DOHH2 (cell line): Measurements from ENCODE around the gene DGKB.

Source experiments
- CTCF ChIP-seq: fragments of 200-600 bp; sonication (generic); IDR thresholded peaks from one replicate; pipeline ENCODE4 v1.5.1; 2014; ENCODE audit warnings: antibody characterized with exemption, mild to moderate bottlenecking, low read depth, low read length; ENCODE audit not compliant: poor library complexity, severe bottlenecking
- EZH2phosphoT487 ChIP-seq: fragments of 200-600 bp; sonication (generic); IDR thresholded peaks from 2 replicates; pipeline ENCODE4 v1.6.1; 2017; ENCODE audit warnings: borderline replicate concordance, mild to moderate bottlenecking, antibody characterized with exemption, low read length, moderate library complexity, mixed read lengths

DNA sequence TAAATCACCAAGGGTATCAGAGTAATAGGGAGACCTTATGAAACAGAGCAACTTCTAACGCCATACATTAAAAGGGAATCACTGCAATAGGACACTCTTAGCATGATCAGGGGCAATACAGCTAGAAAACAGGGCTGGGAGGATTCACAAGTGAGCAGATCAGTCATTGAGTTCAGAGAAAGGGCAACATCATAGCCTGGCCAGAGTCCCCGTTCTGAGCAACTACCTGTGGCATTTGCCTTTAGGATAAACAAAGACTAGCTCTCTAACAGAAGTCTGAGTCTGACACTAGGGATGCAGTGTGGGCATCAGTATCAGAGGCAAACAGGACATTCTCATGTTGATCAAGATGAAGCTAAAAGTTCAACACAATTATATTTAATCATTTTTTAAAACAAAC, 297.9 kb downstream of the DGKB start:
- TF ChIP-seq CTCF (no peak), EZH2phosphoT487 (no peak)
